HS-27A (cell line): ENCODE data around the gene ASCL2.

ENCODE experiments used
- DNase-seq: peaks from one replicate; pipeline ENCODE4 v3.0.0-alpha.2; 2012; ENCODE audit warnings: low read depth, missing footprints

ASCL2 gene, protein sequence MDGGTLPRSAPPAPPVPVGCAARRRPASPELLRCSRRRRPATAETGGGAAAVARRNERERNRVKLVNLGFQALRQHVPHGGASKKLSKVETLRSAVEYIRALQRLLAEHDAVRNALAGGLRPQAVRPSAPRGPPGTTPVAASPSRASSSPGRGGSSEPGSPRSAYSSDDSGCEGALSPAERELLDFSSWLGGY

DNA sequence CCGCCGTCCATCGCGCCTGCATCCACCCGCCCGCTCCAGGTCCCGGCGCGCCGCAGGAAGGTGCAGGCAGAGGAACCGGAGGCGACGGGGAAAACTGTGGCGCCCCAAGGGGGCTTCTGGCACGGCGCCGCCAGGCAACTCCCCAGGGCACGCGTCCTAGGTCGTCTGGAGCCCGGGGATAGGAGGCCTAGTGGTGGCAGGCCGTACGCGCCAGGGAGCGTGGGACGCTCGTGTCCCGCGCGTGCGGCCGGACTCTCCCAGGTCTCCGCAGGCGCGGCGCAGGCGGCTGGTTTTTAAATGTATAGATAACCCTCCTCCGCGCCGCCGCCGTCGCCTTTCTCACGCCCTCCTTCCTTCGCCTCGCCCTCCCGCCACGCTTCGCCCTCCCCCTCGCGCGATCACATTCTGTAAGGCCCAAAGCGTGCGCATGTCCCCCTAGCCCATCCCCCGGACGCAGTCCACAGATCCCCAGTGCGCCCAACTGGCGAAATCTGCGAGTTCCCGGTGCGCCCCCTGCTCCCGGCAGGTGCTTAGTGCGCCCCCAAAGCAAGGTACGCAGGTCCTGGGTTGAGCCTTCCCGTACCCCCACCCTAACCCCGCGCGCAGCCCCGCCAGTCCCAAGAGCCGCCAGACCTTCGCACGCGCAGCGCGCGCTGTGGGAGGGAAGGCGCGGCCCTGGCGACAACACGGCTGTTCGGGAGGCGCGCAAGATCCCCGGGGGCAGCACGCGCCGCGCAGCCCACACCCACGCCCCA, at the start of gene ASCL2:
Gene ASCL2, minus strand, starts transcription at position 267 of the 755 bp plus-strand sequence. Its CDS starts 256 bp downstream, at position 11.
- no peak for DNase-seq

GRCh38 chr11:2319791-2320472, 49.5 kb upstream of the ASCL2 start:
- no peak for DNase-seq

DNA sequence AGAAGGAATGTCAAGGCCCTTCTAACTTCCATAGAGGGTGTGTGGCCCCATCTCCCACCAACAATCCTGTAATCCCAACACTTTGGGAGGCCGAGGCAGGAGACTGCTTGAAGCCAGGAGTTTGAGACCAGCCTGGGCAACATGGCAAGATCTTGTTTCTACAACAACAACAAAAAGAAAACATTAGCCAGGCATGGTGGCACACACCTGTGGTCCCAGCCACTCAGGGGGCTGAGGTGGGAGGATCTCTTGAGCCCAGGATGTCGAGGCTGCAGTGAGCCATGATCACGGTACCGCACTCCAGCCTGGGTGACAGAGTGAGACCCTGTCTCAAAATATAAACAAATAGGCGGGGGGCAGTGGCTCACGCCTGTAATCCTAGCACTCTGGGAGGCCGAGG, 48.3 kb upstream of the ASCL2 start:
- no peak for DNase-seq

GRCh38 chr11:2318123-2318522, 47.7 kb upstream of the ASCL2 start:
- DNase-seq, result no peak

GRCh38 chr11:2317354-2318050, 47.1 kb upstream of the ASCL2 start:
- no peak for DNase-seq

DNA sequence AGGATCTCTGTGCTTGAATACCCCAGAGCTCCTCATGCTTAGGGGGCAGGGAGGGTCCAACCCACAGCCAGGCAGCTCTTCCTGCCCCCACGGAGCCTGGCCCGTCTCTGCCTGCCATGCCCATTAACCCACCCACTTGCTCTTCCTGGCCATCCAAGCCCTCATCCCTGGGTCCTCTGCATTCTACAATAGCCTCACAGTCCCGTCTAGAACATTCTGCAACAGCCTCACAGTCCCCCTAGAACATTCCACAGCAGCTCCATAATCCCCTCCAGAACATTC, 46.5 kb upstream of the ASCL2 start:
- no peak for DNase-seq

- DNase-seq, result no peak
Measured at GRCh38 chr11:2316169-2316962, 46.0 kb upstream of the ASCL2 start.

GRCh38 chr11:2315395-2316168, 45.2 kb upstream of the ASCL2 start:
- no peak for DNase-seq

DNA sequence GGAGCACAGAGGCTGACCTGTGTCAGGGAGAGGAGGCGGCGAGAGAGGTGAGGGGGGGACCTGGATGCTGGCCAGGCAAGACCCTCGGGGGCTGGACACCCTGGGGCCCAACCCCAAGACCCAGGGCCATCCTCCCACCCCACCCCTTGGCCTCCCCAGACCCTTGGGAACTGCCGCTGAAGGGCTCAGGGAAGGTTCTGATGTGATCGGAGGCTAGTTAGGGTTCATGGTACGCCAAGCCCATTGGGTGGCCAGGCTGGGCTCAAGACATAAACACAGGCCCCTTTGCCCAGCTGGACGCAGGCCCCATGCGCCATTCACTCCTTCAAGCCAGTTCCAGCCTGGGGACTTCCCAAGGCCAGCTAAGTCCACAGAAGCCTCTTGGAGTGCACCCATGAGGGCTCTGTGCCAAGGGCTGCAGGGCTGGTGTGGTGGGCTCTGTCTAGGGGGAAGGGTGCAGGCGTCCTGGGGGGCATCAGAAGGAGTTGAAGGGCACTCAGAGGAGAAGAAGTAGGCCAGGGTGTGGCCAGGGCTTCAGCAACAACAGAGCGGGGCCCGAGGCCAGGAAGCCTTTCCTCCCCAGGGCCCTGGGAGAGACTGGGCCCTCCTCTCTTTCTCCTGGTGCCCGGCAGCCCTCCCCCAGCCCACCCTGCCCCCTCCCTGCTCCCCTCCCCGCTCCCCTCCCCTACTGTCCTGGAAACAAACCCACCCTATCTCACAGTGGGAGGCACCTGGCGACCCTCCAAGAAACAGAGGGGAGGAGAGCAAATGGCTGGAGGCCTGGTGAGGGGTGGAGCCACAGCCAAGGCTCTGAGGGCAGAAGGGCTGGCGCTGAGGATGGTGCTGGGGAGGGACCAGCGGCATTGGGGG, 44.4 kb upstream of the ASCL2 start:
- DNase-seq, result no peak

DNA sequence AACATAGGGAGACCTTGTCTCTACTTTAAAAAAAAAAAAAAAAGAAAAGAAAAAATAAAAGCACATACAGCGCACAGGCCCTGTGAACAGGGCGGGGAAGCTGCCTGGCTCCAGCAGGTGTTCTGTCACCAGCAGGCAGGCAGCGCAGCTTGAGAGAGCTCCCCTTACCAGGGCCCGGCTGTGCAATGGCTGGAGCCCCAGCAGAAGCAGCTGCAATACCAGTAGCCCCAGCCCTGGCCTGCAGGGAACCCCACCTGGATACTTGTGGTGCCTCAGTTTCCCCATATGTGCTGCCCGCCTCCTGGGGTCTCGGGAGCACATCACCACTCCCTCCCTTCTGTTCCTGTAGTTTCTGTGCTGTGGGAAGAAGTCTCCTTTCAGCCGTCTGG, 43.7 kb upstream of the ASCL2 start:
- no peak for DNase-seq

GRCh38 chr11:2313051-2313951, 42.9 kb upstream of the ASCL2 start:
- DNase-seq, result no peak

DNA sequence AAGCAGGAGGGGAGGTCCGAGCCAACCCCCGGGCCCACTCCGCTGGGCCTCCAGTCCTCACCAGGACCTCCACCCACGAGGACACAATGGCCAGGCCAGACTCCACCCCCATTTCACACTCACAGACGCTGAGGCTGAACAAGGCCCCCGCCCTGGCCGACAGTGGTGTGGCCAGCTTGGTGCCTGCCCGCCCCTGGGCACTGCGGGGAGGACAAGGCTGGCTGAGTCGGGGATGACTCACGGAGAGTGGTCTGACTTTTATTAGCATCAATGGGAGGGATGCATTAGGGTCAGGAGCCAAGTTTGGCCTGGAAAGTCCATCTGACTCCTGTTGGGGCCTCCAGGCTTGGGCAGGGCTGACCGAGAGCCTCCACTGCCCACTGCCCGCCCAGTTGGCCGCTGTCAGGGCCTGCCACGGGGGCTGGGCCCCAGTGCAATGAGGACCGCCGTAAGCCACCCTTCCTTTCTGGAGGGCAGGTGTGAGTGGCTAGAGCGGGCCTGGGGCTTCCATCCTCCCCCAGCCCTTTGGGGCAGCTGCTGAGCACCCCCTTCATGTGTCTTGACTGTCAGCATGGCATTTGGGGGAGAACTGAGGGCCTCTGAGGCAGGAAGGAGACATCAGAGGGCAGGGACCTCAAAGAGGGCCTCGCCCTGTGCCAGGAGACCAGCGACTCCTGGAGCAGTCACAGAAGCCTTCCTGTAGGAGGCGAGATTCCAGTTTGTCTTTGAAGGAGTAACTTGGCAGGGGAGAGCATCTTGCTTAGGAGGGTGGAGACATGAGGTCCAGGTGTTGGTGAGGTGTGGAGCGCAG, 42.0 kb upstream of the ASCL2 start:
- no peak for DNase-seq

DNA sequence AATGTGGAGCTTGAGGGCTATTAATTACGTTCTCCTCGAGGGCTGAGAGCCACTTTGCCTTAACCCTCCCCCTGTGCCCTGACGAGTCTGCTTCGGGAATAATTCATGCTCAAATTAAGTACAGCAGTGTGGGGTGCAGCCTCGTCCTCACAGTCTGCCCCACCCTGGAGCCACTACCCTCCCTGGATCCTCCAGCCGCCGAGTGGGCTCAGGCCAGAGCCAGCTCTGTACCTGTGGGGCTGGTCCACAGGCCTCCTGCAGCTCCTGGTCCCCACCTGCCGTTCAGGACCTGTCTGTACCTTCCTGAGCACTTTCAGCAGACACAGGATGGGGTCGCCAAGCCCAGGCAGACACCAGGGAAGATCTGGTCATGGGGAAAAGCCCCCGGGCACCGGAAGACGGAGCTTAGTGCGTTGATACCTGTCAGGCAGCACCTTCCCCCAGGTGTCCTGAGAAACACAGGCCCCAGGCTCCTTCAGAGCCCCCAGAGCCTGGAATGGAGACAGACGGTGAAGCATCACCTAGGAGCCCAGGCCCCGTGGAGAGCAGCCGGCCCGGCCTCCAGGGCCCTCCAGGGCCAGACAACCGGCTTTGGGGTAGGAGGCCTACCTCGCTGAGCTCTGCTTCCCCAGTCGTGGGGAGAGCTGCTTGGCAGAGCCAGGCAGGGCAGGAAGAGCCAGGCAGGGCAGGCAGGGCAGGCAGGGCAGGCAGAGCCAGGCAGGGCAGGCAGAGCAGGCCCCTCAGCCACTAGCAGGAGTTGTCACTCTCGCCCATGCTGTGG, 41.2 kb upstream of the ASCL2 start:
- no peak for DNase-seq

- no peak for DNase-seq
Measured at GRCh38 chr11:2310786-2311352, 40.5 kb upstream of the ASCL2 start.

DNA sequence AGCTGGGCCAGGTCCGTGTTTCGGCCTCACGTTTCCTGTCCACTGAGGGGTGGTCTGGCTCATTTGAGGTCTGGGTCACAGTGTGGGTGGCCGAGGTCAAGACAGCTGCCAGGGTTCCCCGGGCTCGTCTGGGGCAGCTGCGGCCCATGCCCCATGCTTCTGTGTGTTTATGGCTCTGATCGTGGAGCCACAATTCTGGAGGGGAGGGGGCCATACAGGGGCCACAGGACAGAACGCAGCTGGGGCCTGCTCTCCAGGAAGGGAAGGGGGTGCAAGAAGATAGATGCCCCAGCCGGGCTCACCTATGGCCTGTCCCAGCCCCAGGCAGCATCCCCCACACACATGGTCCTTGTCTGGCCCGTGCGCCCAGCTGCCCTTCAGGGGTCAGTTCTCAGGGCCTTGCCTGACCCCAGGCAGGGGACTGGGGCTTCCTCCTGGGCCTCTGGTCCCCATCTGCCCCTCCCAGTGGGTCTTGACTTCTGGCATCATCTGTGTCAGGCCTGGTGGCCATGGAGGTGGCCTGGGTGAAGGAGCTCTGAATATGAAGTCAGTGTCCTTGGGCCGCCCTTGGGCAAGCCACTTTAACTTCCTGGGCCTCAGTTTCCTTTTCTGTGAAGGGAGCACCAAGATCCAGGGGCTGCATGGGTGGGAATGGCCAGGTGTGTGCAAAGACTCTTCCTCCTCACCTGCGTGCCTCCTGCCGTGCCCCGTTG, 39.8 kb upstream of the ASCL2 start:
- DNase-seq, result no peak

DNA sequence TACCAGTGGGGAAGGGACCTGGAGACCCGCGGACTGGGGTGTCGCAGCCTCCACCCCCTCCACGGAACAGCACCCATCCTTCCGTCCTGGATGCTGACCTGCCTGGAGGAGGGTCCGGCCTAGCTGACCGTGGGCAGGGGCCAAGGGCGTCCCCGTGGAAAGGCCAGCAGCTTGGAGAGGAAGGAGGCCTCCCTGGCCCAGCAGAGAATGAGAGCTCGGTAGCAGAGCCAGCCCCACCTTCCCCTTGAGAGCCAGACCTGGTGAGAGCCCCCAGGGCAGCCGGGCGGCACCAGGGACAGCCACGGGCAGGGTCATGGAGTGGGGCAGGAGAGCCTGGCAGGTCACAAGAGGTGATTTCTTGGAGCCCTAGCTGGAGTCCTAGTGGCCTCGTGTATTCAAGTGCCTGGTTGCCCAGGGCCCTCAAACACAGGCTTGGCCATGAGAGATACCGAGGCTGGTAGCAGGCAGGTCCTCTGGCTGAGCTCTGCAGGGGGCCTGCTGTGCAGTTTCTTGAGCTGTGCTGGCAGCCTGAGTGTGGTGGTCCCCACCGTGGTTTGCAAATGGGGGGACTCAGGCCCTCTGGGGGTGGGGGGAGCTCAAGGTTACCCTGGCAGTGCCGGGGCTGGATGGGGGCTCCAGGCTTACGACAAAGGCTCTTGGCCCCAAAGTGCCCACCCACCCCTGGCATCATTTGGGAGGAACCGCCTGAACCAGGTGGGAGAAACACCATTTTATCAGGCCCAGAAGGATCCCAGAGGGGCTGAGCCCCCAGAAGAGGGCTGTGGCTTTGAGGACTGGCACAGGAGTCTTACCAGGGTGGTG, 39.1 kb upstream of the ASCL2 start:
- DNase-seq, result no peak
